Measurements from ENCODE around the gene GLT8D1. TPM values are rescaled to one million over a fixed set of nuclear protein-coding genes. Genes with fewer than 3 reads are reported as not detected.

Gene GLT8D1
- total and polyA plus RNA-seq, 9 of the 15 experiments (the other 6 are each of a cell fraction or from before 2014, with no cell fraction given): 14.1 to 65.9 (median 33.7) TPM

DNA sequence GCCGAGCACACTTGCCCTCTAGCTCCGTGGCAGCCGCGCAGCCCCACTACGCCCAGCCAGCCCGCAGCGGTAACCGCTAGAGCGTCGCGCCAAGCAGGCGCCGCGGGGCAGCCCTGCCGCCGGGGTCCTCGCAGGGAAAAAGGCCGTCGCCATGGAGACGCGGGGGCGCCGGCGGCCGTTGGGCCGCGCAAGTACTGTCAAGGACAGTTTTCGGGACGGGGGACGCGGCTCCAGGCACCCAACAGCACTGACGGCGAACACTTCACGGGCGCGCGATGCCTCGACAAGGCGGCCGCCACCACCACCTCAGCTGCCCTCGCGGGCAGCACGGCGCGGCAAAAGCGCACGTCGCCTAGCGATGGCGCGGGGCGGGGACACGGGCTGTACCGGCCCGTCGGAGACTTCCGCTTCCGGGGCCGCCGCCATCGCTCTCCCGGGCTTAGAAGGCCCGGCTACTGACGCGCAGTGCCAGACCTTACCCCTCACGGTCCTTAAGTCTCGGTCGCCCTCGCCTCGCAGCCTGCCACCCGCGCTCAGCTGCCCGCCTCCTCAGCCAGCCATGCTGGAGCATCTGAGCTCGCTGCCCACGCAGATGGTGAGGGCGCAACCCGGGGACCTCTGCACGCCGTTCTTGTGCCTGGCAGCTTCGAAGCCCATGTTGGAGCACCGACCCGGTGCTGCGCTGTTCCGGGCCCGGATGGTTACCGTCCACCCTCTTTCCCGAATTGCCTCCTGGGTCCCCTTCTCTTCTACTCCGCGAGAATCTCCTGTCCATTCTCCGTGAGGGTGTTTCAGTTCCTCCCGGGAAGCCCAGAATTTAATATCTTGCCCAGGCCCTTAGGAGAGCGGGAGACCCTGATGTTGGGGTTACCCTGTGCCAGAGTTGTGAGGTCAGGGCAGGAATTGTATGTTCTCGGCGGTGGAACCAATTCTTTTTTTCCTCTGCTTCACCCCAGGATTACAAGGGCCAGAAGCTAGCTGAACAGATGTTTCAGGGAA is at the start of gene GLT8D1, which contains the start of gene SPCS1 (continued):
- TF ChIP-seq ZNF766 (CRISPR knock-in tag; conservative IDR thresholded peaks at IDR 0.05): 0 out of 2 replicates have a peak, but pooled peaks have one; percentile 48
- TF ChIP-seq BRD4 (IDR thresholded peaks at IDR 0.05): no peak
- TF ChIP-seq, protein P1, sequence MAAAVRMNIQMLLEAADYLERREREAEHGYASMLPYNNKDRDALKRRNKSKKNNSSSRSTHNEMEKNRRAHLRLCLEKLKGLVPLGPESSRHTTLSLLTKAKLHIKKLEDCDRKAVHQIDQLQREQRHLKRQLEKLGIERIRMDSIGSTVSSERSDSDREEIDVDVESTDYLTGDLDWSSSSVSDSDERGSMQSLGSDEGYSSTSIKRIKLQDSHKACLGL (CRISPR knock-in tag; IDR thresholded peaks at IDR 0.05; ENCODE audit: borderline replicate concordance, poor library complexity, severe bottlenecking): peak; percentile 6
- TF ChIP-seq HMGN3 (IDR thresholded peaks at IDR 0.05; ENCODE audit: borderline replicate concordance, extremely low read depth, insufficient read length, low read depth, low read length): peak; percentile 76
- TF ChIP-seq, protein P2, sequence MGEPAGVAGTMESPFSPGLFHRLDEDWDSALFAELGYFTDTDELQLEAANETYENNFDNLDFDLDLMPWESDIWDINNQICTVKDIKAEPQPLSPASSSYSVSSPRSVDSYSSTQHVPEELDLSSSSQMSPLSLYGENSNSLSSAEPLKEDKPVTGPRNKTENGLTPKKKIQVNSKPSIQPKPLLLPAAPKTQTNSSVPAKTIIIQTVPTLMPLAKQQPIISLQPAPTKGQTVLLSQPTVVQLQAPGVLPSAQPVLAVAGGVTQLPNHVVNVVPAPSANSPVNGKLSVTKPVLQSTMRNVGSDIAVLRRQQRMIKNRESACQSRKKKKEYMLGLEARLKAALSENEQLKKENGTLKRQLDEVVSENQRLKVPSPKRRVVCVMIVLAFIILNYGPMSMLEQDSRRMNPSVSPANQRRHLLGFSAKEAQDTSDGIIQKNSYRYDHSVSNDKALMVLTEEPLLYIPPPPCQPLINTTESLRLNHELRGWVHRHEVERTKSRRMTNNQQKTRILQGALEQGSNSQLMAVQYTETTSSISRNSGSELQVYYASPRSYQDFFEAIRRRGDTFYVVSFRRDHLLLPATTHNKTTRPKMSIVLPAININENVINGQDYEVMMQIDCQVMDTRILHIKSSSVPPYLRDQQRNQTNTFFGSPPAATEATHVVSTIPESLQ (CRISPR knock-in tag; IDR thresholded peaks at IDR 0.05): peak; percentile 36; the same call in 1 of the 2 replicates
- TF ChIP-seq NONO (IDR thresholded peaks at IDR 0.05; ENCODE audit: low read depth in 2 of 2, low read length in 1 of 2): peak; percentile 43 to 54; a peak in 3 of 4 replicates
- TF ChIP-seq, protein P3, sequence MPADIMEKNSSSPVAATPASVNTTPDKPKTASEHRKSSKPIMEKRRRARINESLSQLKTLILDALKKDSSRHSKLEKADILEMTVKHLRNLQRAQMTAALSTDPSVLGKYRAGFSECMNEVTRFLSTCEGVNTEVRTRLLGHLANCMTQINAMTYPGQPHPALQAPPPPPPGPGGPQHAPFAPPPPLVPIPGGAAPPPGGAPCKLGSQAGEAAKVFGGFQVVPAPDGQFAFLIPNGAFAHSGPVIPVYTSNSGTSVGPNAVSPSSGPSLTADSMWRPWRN (IDR thresholded peaks at IDR 0.05; ENCODE audit: low read depth): no peak
- no peak for TF ChIP-seq NFYB (IDR thresholded peaks at IDR 0.05; ENCODE audit: extremely low read depth, insufficient read length)
- no peak for TF ChIP-seq FOXM1 (IDR thresholded peaks at IDR 0.05; ENCODE audit: low read depth)
- TF ChIP-seq FOXM1 (CRISPR knock-in tag; IDR thresholded peaks at IDR 0.05; ENCODE audit: low read depth): 0 out of 2 replicates have a peak, but pooled peaks have one; percentile 48
- TF ChIP-seq, protein P4, sequence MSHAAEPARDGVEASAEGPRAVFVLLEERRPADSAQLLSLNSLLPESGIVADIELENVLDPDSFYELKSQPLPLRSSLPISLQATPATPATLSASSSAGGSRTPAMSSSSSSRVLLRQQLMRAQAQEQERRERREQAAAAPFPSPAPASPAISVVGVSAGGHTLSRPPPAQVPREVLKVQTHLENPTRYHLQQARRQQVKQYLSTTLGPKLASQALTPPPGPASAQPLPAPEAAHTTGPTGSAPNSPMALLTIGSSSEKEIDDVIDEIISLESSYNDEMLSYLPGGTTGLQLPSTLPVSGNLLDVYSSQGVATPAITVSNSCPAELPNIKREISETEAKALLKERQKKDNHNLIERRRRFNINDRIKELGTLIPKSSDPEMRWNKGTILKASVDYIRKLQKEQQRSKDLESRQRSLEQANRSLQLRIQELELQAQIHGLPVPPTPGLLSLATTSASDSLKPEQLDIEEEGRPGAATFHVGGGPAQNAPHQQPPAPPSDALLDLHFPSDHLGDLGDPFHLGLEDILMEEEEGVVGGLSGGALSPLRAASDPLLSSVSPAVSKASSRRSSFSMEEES (CRISPR knock-in tag; IDR thresholded peaks at IDR 0.05): no peak
- TF ChIP-seq ZNF347 (CRISPR knock-in tag; IDR thresholded peaks at IDR 0.05; ENCODE audit: low read depth): no peak
- TF ChIP-seq, protein P5, sequence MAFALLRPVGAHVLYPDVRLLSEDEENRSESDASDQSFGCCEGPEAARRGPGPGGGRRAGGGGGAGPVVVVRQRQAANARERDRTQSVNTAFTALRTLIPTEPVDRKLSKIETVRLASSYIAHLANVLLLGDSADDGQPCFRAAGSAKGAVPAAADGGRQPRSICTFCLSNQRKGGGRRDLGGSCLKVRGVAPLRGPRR (CRISPR knock-in tag; IDR thresholded peaks at IDR 0.05): no peak
- peak; percentile 91 for TF ChIP-seq PHF8 (IDR thresholded peaks at IDR 0.05; ENCODE audit: borderline replicate concordance, low read length)
- TF ChIP-seq MTA3 (IDR thresholded peaks at IDR 0.05; ENCODE audit: borderline replicate concordance): peak; percentile 27; the same call in 1 of the 2 replicates
- TF ChIP-seq ARHGAP35 (IDR thresholded peaks at IDR 0.05; ENCODE audit: partially characterized antibody): no peak
- peak; percentile 86; the same call in 1 of the 2 replicates for TF ChIP-seq FOXP1 (CRISPR knock-in tag; IDR thresholded peaks at IDR 0.05)
- peak; percentile 72; the same call in 1 of the 2 replicates for TF ChIP-seq MYNN (IDR thresholded peaks at IDR 0.05)
- TF ChIP-seq MYNN (CRISPR knock-in tag; IDR thresholded peaks at IDR 0.05): peak; percentile 74; the same call in 1 of the 2 replicates
- no peak for TF ChIP-seq ZNF79 (CRISPR knock-in tag; IDR thresholded peaks at IDR 0.05; ENCODE audit: low read depth)
- TF ChIP-seq NEUROD1 (IDR thresholded peaks at IDR 0.05; ENCODE audit: borderline replicate concordance, low read depth, low read length, partially characterized antibody): peak; percentile 13
